ENCODE results near the gene SH2D6. TPM values are rescaled to one million over a fixed set of nuclear protein-coding genes. Genes with fewer than 3 reads are reported as not detected.

The SH2D6 gene
- total RNA-seq, 1 experiment from 2014 or later, result 2.3 TPM

DNA sequence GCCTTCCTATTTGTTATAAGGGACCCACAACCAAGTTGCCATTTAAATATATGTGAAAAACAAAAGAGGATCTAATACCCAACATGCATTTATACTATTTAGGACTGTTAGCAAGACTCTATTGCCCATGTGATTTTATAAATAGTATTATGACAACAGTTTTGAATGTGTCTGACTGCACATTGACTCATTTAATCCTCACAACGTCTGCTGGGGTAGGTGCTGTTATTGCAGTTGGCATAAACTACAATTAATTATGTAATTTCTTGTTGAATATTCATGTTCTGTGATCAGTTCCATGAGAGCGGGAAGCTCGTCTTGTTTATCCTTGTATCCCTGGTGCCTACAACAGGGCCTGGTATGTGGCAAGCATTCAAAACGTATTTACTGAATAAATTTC is 53.7 kb downstream of the SH2D6 start:
- Histone ChIP-seq H3K4me1 (replicated peaks; ENCODE audit: insufficient read depth) (peaks cover 21% of the 10 kb centered on the region), H3K4me2 (no peak overlapping the region), H2AFZ (no peak overlapping the region), H3K27ac (no peak overlapping the region), H4K20me1 (ENCODE audit: insufficient read depth) (no peaks in the 10 kb centered on the region), H3K4me3 (no peak overlapping the region), H3K36me3 (ENCODE audit: low read depth) (no peaks in the 10 kb centered on the region), H3K9me3 (ENCODE audit: insufficient read depth, low read depth) (no peaks in the 10 kb centered on the region), H3F3A (ENCODE audit: insufficient read depth, low read depth) (peaks cover 22% of the 10 kb centered on the region), H3K9me2 (ENCODE audit: insufficient read depth) (no peaks in the 10 kb centered on the region), H3K79me2 (ENCODE audit: low read depth) (no peaks in the 10 kb centered on the region), H3K27me3 (ENCODE audit: insufficient read depth, low read depth) (no peaks in the 10 kb centered on the region)
- intact Hi-C loops (cut with micrococcal nuclease; ENCODE audit: unreplicated experiment), result no loop called here
- ChIA-PET POLR2A (ENCODE audit: unreplicated experiment) (no interaction called here), CTCF (no interaction called here)
- TF ChIP-seq CTCF (conservative IDR thresholded peaks at IDR 0.05) (no peak), EZH2 (IDR thresholded peaks at IDR 0.05; ENCODE audit: low read depth) (no peak)
- no TSS peak for BruUV-seq (replicated peaks)
- no peak for DNase-seq

DNA sequence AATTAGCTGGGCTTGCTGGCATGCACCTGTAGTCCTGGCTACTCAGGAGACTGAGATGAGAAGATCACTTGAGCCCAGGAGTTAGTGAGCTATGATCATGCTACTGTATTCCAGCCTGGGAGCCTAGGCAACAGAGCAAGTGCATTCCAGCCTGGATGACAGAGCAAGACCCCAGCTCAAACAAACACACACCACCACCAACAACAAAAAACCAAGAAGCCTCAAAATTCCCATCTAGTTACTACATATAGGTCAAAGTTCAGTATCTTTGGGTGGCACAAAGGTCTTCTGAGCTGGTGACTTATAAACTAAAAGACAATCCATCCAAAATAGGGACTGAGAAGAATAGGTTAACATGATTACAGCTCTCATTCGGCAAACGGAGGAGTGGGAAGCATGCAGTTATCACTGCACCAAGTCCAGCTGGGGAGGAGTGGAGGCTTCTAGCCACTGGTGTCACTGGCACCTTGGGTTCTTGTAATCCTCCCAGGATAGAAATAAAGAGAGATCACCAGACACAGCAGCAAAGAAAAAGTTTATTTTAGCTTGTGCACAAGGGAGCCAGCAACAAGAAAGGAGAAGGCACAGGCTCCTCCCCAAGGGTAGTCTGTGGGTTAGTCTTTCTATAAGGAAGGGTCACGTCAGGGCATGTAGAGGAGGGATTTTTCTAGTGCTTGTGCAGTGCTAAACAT is 57.4 kb downstream of the SH2D6 start:
- BruUV-seq (replicated peaks), result no TSS peak
- CTCF ChIA-PET, result no interaction called here
- Histone ChIP-seq H4K20me1 (ENCODE audit: insufficient read depth) (no peaks in the 10 kb centered on the region), H3K36me3 (ENCODE audit: low read depth) (no peaks in the 10 kb centered on the region), H3K4me2 (no peak overlapping the region), H3K9me2 (ENCODE audit: insufficient read depth) (no peaks in the 10 kb centered on the region), H3K4me3 (no peak overlapping the region), H3K9me3 (ENCODE audit: insufficient read depth, low read depth) (no peaks in the 10 kb centered on the region), H3K79me2 (ENCODE audit: low read depth) (no peaks in the 10 kb centered on the region), H3K27ac (no peak overlapping the region), H3K4me1 (replicated peaks; ENCODE audit: insufficient read depth) (peaks cover 14% of the 10 kb centered on the region; the same call in 1 of the 2 replicates), H2AFZ (no peak overlapping the region), H3F3A (ENCODE audit: insufficient read depth, low read depth) (peaks cover 5% of the 10 kb centered on the region; the same call in 1 of the 2 replicates), H3K27me3 (ENCODE audit: insufficient read depth, low read depth) (no peaks in the 10 kb centered on the region)
- DNase-seq, result no peak
- TF ChIP-seq CTCF (conservative IDR thresholded peaks at IDR 0.05), result no peak
- no peak for TF ChIP-seq EZH2 (IDR thresholded peaks at IDR 0.05; ENCODE audit: low read depth)
- POLR2A ChIA-PET (ENCODE audit: unreplicated experiment), result no interaction called here
- intact Hi-C loops (cut with micrococcal nuclease; ENCODE audit: unreplicated experiment), result no loop called here

- Histone ChIP-seq H3K27ac (no peak overlapping the region), H3K4me3 (no peak overlapping the region), H3K27me3 (ENCODE audit: insufficient read depth, low read depth) (no peaks in the 10 kb centered on the region), H2AFZ (no peak overlapping the region), H3K4me1 (replicated peaks; ENCODE audit: insufficient read depth) (peaks cover 7% of the 10 kb centered on the region; the same call in 1 of the 2 replicates), H3K79me2 (ENCODE audit: low read depth) (no peaks in the 10 kb centered on the region), H3K4me2 (no peak overlapping the region), H3K9me2 (ENCODE audit: insufficient read depth) (no peaks in the 10 kb centered on the region), H3K9me3 (ENCODE audit: insufficient read depth, low read depth) (no peaks in the 10 kb centered on the region), H3F3A (ENCODE audit: insufficient read depth, low read depth) (peaks cover 4% of the 10 kb centered on the region; the same call in 1 of the 2 replicates), H4K20me1 (ENCODE audit: insufficient read depth) (no peaks in the 10 kb centered on the region), H3K36me3 (ENCODE audit: low read depth) (no peaks in the 10 kb centered on the region)
- DNase-seq, result no peak
- no peak for TF ChIP-seq CTCF (conservative IDR thresholded peaks at IDR 0.05)
- TF ChIP-seq EZH2 (IDR thresholded peaks at IDR 0.05; ENCODE audit: low read depth), result no peak
- ChIA-PET CTCF (no interaction called here), POLR2A (ENCODE audit: unreplicated experiment) (no interaction called here)
- intact Hi-C loops (cut with micrococcal nuclease; ENCODE audit: unreplicated experiment), result no loop called here
- no TSS peak for BruUV-seq (replicated peaks)
These were observed 58.1 kb downstream of the SH2D6 start for GRCh38 chr2:85476624-85477023.
